Vagina (tissue), 2 donors: Measurements from ENCODE around the gene DUSP28.

ENCODE experiments used
- POLR2A ChIP-seq, 2 donors: fragments of 450-650 bp; IDR thresholded peaks; one replicate each; pipeline ENCODE4 v1.6.1; 2017; ENCODE audit warnings: antibody characterized with exemption in 2 of 2, mild to moderate bottlenecking in 2 of 2, moderate library complexity in 2 of 2
- POLR2AphosphoS5 ChIP-seq, 2 donors: sonication (generic); formaldehyde crosslinking; IDR thresholded peaks; one replicate each; pipeline ENCODE4 v1.9.0; 2017; ENCODE audit warnings: antibody characterized with exemption in 2 of 2, mild to moderate bottlenecking in 2 of 2, low read depth in 1 of 2; ENCODE audit not compliant: insufficient read depth in 1 of 2
- TF ChIP-seq, protein P1 (sequence below), 3 experiments: fragments of 450-650 bp in 2 of 3; fragments of 200-600 bp in 1 of 3; sonication (generic) in 1 of 3; IDR thresholded peaks; one replicate each; pipeline ENCODE4 v1.5.1; 2017 to 2019; ENCODE audit warnings: antibody characterized with exemption in 3 of 3, mild to moderate bottlenecking in 2 of 3, moderate library complexity in 2 of 3

DNA sequence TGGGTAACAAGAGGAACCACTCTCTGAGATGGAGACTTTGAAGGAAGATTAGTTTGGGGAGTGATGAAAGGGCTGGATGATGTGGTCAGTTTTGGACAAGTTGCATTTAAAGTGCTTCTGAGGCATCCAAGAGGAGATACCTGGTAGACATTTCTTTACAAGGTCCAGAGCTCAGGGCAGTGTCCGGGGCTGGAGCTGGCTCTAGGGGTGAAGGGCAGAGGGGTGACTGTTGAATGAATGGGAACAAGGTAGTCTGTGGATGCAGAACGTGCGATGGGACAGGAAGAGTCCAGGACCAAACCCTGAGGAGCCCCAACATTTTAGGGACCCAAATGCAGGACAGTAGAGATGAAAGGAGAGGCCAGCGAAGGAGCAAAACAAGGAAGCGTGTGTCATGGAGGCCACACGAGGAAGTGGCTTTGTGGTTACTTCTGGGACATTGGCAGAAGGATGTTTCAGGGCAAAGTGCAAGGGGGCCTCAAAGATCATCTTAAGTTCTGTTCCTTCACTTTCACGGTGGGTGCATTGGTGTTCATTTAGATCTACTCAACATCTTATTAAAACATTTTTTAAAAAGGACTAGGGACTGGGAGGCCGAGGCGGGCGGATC, 51.5 kb downstream of the DUSP28 start:
- TF ChIP-seq, protein P1, sequence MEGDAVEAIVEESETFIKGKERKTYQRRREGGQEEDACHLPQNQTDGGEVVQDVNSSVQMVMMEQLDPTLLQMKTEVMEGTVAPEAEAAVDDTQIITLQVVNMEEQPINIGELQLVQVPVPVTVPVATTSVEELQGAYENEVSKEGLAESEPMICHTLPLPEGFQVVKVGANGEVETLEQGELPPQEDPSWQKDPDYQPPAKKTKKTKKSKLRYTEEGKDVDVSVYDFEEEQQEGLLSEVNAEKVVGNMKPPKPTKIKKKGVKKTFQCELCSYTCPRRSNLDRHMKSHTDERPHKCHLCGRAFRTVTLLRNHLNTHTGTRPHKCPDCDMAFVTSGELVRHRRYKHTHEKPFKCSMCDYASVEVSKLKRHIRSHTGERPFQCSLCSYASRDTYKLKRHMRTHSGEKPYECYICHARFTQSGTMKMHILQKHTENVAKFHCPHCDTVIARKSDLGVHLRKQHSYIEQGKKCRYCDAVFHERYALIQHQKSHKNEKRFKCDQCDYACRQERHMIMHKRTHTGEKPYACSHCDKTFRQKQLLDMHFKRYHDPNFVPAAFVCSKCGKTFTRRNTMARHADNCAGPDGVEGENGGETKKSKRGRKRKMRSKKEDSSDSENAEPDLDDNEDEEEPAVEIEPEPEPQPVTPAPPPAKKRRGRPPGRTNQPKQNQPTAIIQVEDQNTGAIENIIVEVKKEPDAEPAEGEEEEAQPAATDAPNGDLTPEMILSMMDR (IDR thresholded peaks at IDR 0.05) = no peak
- TF ChIP-seq POLR2A (IDR thresholded peaks at IDR 0.05) = no peak
- no peak for TF ChIP-seq POLR2AphosphoS5 (IDR thresholded peaks at IDR 0.05; ENCODE audit: insufficient read depth in 1 of 2, low read depth in 1 of 2)
